Bone marrow (tissue), 2 donors: ENCODE results near the gene CPT1A.
A peak's percentile ranks its signal among the peaks of the same experiment; 100 is the strongest.

ENCODE experiments used
- DNase-seq, 2 donors: peaks; one replicate each; lab custom pipeline; 2025; lab: John Stamatoyannopoulos, UW

CPT1A gene

GRCh38 chr11:68831124-68831523, 10.6 kb downstream of the CPT1A start:
- no peak for DNase-seq

GRCh38 chr11:68829581-68829980, 12.1 kb downstream of the CPT1A start:
- no peak for DNase-seq

GRCh38 chr11:68828957-68829356, 12.8 kb downstream of the CPT1A start:
- DNase-seq: no peak

- peak; percentile 16 to 73 for DNase-seq
These were observed 13.4 kb downstream of the CPT1A start for GRCh38 chr11:68828155-68828931.

GRCh38 chr11:68827733-68828132, 14.0 kb downstream of the CPT1A start:
- DNase-seq: no peak

- no peak for DNase-seq
These were observed 15.0 kb downstream of the CPT1A start for GRCh38 chr11:68826726-68827125.

GRCh38 chr11:68825571-68825970, 16.1 kb downstream of the CPT1A start:
- peak in 1 of 2 donors; percentile 88 for DNase-seq

GRCh38 chr11:68822546-68822945, 19.2 kb downstream of the CPT1A start:
- no peak for DNase-seq

- DNase-seq: no peak
These were observed 20.0 kb downstream of the CPT1A start for GRCh38 chr11:68821670-68822069.

GRCh38 chr11:68819362-68819761, 22.4 kb downstream of the CPT1A start:
- no peak for DNase-seq

- DNase-seq: no peak
These were observed 23.5 kb downstream of the CPT1A start for GRCh38 chr11:68818181-68818580.

GRCh38 chr11:68817554-68817953, 24.2 kb downstream of the CPT1A start:
- DNase-seq: no peak

- no peak for DNase-seq
These were observed 24.7 kb downstream of the CPT1A start for GRCh38 chr11:68816917-68817419.

GRCh38 chr11:68816251-68816776, 25.4 kb downstream of the CPT1A start:
- no peak for DNase-seq

- DNase-seq: no peak
These were observed 27.9 kb downstream of the CPT1A start for GRCh38 chr11:68813773-68814172.

GRCh38 chr11:68812526-68812925, 29.2 kb downstream of the CPT1A start:
- DNase-seq: no peak

GRCh38 chr11:68810164-68810563, 31.6 kb downstream of the CPT1A start:
- no peak for DNase-seq

- DNase-seq: no peak
These were observed 32.2 kb downstream of the CPT1A start for GRCh38 chr11:68809506-68809905.

GRCh38 chr11:68808787-68809186, 32.9 kb downstream of the CPT1A start:
- DNase-seq: no peak

GRCh38 chr11:68806931-68807844, 34.5 kb downstream of the CPT1A start:
- DNase-seq: no peak

- no peak for DNase-seq
These were observed 36.9 kb downstream of the CPT1A start for GRCh38 chr11:68804786-68805185.

GRCh38 chr11:68803766-68804165, 38.0 kb downstream of the CPT1A start:
- no peak for DNase-seq
